AG20443 (cell line): ENCODE data around the gene ZSWIM4.
"Not testable (repeated sequence)": the region's sequence is repeated elsewhere in the genome, so short reads cannot be mapped to it uniquely, and the experiment has no call there.

ENCODE experiments used
- DNase-seq: peaks from one replicate; pipeline ENCODE4 v3.0.0; 2012; ENCODE audit warnings: low spot score, mixed read lengths

Gene ZSWIM4

DNA sequence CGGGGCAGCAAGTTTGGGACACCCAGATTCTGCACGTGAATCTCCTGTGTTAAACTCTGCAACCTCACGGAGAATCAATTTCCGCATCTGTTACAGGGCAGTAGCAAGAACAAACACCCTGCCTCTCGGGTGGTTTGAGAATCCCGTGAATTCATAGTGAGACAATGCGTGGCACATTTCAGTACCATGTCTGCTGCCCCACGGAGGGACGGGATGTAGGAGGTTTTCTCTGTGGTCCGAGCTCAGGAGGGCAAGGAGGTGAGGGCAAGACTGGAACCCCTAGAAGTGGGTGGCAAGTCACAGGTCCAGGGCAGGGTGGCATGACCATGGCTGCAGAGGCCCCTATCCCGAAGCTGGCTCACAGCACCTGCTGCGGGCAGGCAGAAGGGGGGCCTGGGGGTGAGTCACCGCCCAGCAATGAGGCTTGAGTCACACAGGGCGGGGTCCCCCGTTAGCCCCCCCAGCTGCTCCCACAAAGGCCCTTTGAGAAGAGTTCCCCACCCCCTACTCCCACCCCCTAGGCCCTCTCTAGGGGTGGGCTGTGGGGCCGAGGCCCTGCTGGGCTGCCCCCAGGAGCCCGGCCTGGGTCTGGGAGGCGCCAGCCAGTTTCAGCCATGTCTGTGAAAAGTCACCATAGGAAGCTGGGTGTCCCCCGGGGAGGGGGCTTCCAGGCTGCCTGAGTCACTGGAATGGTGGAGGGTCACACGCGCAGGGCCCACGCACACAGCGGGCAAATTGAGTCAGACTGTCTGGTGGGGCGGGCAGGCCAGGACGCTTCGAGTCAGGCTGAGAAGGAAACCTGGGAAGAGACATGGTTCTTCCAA is 55.9 kb downstream of the ZSWIM4 start:
- DNase-seq = peak; percentile 89

GRCh38 chr19:13851734-13852114 is 56.5 kb downstream of the ZSWIM4 start:
- not testable (repeated sequence) for DNase-seq

DNA sequence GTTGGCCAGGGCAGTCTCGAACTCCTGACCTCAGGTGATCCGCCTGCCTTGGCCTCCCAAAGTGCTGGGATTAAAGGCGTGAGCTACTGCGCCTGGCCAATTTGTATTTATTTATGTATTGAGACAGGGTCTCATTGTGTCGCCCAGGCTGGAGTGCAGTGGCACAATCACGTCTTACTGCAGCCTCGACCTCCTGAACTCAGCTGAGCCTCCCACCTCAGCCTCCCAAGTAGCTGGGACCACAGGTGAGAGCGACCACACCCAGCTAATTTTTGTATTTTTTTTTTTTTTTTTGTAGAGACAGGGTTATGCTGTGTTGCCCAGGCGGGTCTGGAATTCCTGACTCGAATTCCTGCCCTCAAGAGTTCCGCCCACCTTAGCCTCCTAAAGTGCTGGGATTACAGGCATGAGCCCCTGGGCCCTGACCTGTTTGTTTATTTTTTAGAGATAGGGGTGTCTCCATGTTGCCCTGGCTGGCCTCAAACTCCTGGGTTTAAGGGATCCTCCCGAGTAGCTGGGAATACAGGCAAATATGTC is 57.0 kb downstream of the ZSWIM4 start:
- not testable (repeated sequence) for DNase-seq

DNA sequence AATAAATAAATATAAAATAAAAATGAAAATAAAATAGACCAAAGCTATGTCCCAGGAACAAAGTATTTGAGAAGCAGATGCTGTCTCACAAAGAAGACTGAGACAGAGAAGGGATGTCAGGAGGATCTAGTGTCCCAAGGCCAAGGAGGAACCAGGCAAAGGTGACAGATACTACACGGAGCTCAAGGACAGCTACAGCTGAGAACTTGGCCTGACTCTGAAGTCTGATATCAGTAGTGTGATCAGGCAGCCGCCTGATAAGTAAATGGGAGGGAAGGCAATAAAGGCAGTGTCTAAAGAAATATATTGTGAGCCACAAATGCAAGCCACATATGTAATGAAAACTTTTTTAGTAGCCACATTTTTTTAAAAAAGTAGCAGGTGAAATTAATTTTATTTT is 61.3 kb downstream of the ZSWIM4 start:
- no peak for DNase-seq

DNA sequence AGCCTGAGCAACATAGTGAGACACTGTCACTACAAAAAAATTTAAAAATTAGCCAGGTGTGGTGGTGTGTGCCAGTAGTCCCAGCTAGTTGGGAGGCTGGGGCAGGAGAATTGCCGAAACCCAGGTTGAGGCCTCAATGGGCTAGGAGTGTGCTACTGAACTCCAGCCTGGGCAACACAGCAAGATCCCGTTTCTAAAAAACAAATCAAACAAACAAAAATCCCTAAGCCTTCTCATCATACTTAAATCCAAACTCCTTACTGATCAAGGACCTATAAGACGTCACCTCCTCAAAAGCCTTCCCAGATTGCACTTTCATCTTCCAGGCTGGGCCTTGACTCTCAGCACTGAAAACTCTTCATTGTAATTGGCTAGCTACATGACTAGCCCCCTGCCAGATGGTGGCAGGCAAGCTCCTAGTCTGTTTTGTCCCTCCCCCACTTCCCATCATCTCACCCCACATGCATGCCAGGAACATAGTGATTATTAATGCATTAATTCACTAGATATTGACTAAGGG is 64.2 kb downstream of the ZSWIM4 start:
- no peak for DNase-seq

GRCh38 chr19:13860679-13861391 is 65.6 kb downstream of the ZSWIM4 start:
- no peak for DNase-seq

GRCh38 chr19:13861392-13861713 is 66.1 kb downstream of the ZSWIM4 start:
- DNase-seq = no peak

- DNase-seq = peak; percentile 93
Measured at GRCh38 chr19:13861714-13862531, 66.7 kb downstream of the ZSWIM4 start.

- no peak for DNase-seq
Measured at GRCh38 chr19:13864046-13864666, 68.9 kb downstream of the ZSWIM4 start.

- DNase-seq = peak; percentile 29
Measured at GRCh38 chr19:13864667-13865570, 69.7 kb downstream of the ZSWIM4 start.

- peak; percentile 58 for DNase-seq
Measured at GRCh38 chr19:13865571-13866462, 70.6 kb downstream of the ZSWIM4 start.

DNA sequence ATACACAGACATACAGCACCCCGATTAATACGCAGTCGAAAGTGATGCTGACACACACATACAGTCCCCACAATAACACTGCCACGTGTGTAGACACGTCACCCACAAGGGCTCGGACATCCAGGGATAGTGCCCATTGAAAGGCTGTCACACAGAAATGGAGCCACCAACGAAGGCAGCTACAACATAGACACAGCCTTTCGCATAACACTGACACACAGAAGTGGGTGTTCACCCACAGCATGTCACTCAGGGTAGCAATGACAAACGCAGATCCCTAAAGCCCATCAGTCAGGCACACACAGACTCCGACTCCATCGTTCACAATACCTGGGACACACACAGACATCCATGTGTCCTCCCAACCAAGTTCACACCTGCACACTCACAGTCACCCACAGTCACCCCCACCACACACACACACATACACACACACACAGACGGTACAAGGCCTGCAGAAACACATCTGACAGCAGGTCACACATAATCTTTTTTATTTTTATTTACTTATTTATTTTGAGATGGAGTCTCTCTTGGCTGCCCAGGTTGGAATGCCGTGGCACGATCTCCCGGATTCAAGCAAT is 71.3 kb downstream of the ZSWIM4 start:
- DNase-seq = no peak

- DNase-seq = no peak
Measured at GRCh38 chr19:13868663-13869062, 73.4 kb downstream of the ZSWIM4 start.

DNA sequence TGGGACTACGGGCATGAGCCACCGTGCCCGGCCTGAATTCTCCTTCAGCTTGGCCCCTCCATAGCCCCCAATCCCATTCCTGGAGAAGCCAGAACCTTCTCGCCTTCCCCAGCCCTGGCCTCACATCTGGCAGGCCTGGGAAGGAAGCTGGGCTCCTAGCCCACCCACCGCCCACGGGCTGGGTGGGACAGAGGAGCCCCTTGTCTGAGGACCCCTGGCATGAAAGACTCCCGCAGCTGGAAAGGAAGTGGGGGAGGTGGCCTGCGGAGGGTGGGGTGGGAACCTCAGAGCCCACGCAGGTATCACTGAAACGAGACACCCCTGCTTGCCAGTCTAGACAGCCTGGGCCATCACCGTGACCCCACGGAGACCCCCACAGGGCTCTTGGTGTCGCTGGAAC is 74.0 kb downstream of the ZSWIM4 start:
- DNase-seq = no peak

DNA sequence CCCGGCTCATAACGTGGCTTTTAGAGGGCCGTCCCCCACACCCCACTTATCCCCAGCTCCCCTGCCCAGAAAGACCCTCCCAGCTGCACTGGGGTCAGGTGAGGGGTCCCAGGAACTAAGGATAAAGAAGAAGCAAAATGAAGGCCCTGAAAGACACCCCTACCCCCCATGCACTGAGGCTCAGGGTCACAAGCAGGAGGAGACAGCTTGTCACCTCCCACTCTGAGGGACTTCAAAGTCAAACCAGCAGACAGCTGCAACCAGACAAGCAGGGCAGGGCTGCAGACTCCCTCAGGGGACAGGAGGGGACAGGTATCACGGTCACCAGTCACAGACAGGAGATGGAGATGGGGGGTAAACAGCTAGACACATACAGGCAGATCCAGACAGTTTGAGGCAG is 75.6 kb downstream of the ZSWIM4 start:
- DNase-seq = no peak

GRCh38 chr19:13872339-13872694 is 77.1 kb downstream of the ZSWIM4 start:
- no peak for DNase-seq

- DNase-seq = peak; percentile 69
Measured at GRCh38 chr19:13872695-13873389, 77.6 kb downstream of the ZSWIM4 start.

GRCh38 chr19:13873834-13874515 is 78.7 kb downstream of the ZSWIM4 start:
- no peak for DNase-seq
